LNCaP clone FGC (cell line): ENCODE measurements around the gene CNTNAP4.
A peak's percentile ranks its signal among the peaks of the same experiment; 100 is the strongest.

ENCODE experiments used
- DNase-seq: peaks from one replicate; pipeline ENCODE4 v3.0.0-alpha.2; 2011; ENCODE audit warnings: low read depth
- H3K4me3 ChIP-seq: 2 replicates; pipeline ENCODE4 v1.5.1; 2011; ENCODE audit warnings: mild to moderate bottlenecking, low read depth, low read length, control low read depth
- CTCF ChIP-seq: IDR thresholded peaks from 2 replicates; pipeline ENCODE4 v1.5.1; 2012; ENCODE audit warnings: mild to moderate bottlenecking; ENCODE audit not compliant: control insufficient read depth, insufficient read depth; ENCODE audit errors: extremely low read depth

Gene CNTNAP4

GRCh38 chr16:76577003-76577402, 299.8 kb downstream of the CNTNAP4 start:
- no peak overlapping the region for H3K4me3 ChIP-seq
- no peak for DNase-seq
- TF ChIP-seq CTCF = no peak

DNA sequence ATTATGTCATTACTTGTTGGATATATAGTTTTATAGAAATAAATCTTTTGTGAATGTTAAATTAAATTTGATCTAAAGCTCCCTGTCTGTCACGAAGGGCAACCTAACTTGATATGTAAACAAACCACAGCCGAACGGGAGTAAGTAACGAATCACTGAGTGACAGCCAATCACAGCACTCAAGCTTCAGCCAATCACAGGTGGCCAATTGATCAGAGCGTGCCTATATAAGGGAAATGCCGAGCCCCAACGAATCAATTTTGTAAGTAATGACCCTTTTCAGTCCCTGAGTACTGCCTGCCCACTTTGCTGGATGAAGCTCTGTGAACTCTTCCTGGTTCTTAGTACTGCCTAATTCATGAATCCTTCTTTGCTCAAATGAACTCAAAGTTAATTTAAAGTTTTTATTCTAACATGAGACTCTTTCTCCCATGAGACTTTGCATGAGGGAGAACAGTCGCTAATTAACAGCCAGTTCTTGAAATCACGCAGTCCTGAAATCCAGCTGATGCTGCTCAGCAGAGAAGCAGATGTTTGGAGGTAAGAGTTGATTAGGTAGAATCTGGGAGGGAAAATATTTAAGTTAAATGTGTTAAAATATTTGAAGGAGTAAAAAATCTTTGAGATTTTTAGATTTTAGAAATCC, 302.2 kb downstream of the CNTNAP4 start:
- no peak for DNase-seq

DNA sequence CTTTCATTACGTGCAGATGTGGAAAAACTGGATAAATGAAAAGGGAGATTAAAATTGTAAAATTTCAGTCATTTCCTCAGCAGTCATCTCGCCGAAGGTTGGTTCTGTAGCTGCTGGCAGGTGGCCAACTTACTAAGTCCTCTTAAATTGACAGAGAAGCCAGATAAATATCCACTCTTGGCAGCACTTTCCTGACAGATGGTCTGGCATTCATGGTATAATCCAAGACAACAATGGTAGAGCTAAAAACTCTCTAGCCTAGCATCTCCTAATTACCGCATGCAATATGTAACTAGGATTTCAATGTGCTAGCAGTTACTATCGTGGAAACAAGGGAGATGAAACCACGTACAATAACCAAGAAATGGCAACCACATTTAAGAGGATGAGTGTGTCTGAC, 306.3 kb downstream of the CNTNAP4 start:
- no peak overlapping the region for H3K4me3 ChIP-seq
- DNase-seq = peak; percentile 50
- TF ChIP-seq CTCF = no peak

More for the DNA sequence above, 302.2 kb downstream of the CNTNAP4 start:
- TF ChIP-seq CTCF = no peak
- no peak overlapping the region for H3K4me3 ChIP-seq

DNA sequence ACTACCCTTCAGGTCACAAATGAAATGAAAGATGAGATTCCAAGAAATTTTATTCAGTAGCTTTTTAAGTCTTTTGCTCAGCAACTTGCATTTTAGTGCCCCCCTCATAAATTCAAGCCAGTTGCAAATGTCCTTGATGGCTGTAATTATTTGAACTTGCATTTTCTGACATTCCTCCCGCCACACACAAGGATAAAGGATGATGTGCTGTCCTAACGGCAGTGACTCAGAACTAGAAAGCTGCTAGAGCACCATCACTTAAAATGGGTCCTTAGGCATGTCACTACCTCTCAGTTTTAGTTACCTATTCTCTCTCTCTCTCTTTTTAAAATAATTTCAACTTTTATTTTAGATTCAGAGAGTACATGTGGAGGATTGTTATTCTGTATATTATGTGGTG, 306.7 kb downstream of the CNTNAP4 start:
- no peak overlapping the region for H3K4me3 ChIP-seq
- no peak for TF ChIP-seq CTCF
- DNase-seq = no peak

GRCh38 chr16:76598498-76598897, 321.3 kb downstream of the CNTNAP4 start:
- no peak for TF ChIP-seq CTCF
- DNase-seq = no peak
- H3K4me3 ChIP-seq = no peak overlapping the region

GRCh38 chr16:76607317-76607716, 330.1 kb downstream of the CNTNAP4 start:
- TF ChIP-seq CTCF = no peak
- no peak for DNase-seq
- no peak overlapping the region for H3K4me3 ChIP-seq
